Activated naive CD4-positive, alpha-beta T cell treated with anti-CD3 and anti-CD28 coated beads, Interleukin-2, amount 10 ng/mL, durations not matched to agents 7 days and 5 days (primary cell): ENCODE data around the gene FBXO47.

Experiments used
- CTCF ChIA-PET: fragments of 350-600 bp; sonication (Branson Sonifier 250); formaldehyde crosslinking; loops from one replicate; lab custom pipeline; 2021; ENCODE audit warnings: antibody characterized with exemption; lab: Charles Lee
- DNase-seq: peaks from one replicate; pipeline ENCODE4 v3.0.0-alpha.2; 2020
- H3K27ac Mint-ChIP-seq: one replicate; pipeline ENCODE4 v1.8.0; 2021; ENCODE audit warnings: mild to moderate bottlenecking, moderate library complexity, mixed read lengths
- H3K27me3 Mint-ChIP-seq: one replicate; pipeline ENCODE4 v1.8.0; 2021; ENCODE audit warnings: mild to moderate bottlenecking, mixed read lengths
- H3K36me3 Mint-ChIP-seq: one replicate; pipeline ENCODE4 v1.8.0; 2021; ENCODE audit warnings: mixed read lengths
- H3K4me1 Mint-ChIP-seq: one replicate; pipeline ENCODE4 v1.8.0; 2021; ENCODE audit warnings: mixed read lengths
- H3K4me3 Mint-ChIP-seq: one replicate; pipeline ENCODE4 v1.8.0; 2021; ENCODE audit warnings: mild to moderate bottlenecking, moderate library complexity, mixed read lengths
- H3K9me3 Mint-ChIP-seq: one replicate; pipeline ENCODE4 v1.8.0; 2021; ENCODE audit warnings: mixed read lengths

Gene FBXO47

DNA sequence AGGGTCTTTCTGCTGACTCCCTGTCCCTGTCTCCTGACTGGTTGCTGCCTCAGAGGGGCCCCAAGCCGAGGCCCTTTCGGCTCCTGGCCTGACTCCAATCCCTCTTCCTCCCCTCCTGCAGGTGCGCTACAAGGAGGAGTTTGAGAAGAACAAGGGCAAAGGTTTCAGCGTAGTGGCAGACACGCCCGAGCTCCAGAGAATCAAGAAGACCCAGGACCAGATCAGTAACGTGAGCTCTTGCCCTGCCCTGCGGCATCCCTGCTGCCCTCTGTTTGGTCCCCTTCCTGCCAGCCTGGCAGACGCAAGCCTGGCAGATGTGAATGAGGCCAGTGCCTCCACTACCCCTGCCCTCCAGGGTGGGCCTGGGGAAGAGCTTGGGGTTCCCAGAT, 68.9 kb downstream of the FBXO47 start:
- H3K4me1 Mint-ChIP-seq, result peaks cover 72% of the 10 kb centered on the region

DNA sequence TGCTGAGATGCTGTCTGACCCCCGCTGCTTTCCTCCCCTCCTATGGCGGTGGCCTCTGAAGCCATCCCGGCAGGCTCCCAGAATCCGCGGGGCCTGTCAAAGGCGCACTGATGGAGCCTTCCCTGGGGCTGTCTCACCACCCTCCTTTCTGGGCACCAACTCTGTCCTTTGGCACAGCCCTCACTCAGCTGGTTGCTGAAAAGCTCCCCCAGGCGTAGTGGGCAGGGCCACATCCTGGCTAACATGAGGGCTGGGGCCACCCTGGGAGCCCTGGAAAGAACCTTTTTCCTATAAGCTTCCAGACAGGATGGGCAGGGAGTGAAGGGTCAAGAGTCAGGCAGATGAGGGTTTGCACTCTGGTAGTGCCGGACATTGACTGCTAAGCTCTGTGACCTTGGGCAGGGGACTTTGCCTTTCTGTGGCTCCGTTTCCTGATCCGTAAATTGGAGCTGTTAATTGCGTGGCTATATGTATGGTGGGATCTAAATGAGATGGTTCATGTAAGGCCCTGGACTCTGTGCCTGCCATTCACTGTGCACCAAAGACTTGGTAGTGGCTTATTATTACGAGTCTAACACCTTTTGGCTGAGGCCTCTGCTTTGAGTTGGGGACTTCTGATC, 69.4 kb downstream of the FBXO47 start:
- no peaks in the 10 kb centered on the region for H3K27me3 Mint-ChIP-seq
- CTCF ChIA-PET, result interaction anchor here (0.9 to 2.2 kb wide), 6 partner anchors 10 to 85 kb away, joined by 3 to 7 read pairs (median 4); no protein-coding TSS in a partner anchor
- DNase-seq, result no peak
- H3K36me3 Mint-ChIP-seq, result peaks cover 52% of the 10 kb centered on the region
- peaks cover 73% of the 10 kb centered on the region for H3K4me1 Mint-ChIP-seq
- H3K27ac Mint-ChIP-seq, result peak overlapping the region; percentile 96
- peak overlapping the region; percentile 69 for H3K4me3 Mint-ChIP-seq
- H3K9me3 Mint-ChIP-seq, result no peaks in the 10 kb centered on the region

More for the DNA sequence above, 68.9 kb downstream of the FBXO47 start:
- H3K4me3 Mint-ChIP-seq, result peak overlapping the region; percentile 69
- H3K27ac Mint-ChIP-seq, result peak overlapping the region; percentile 96
- DNase-seq, result peak; percentile 53
- no peaks in the 10 kb centered on the region for H3K9me3 Mint-ChIP-seq
- peaks cover 55% of the 10 kb centered on the region for H3K36me3 Mint-ChIP-seq
- CTCF ChIA-PET, result interaction anchor here (1.2 to 2.2 kb wide), 6 partner anchors 9 to 84 kb away, joined by 3 to 7 read pairs (median 6); partner anchors contain the start of gene LASP1
- H3K27me3 Mint-ChIP-seq, result no peaks in the 10 kb centered on the region

DNA sequence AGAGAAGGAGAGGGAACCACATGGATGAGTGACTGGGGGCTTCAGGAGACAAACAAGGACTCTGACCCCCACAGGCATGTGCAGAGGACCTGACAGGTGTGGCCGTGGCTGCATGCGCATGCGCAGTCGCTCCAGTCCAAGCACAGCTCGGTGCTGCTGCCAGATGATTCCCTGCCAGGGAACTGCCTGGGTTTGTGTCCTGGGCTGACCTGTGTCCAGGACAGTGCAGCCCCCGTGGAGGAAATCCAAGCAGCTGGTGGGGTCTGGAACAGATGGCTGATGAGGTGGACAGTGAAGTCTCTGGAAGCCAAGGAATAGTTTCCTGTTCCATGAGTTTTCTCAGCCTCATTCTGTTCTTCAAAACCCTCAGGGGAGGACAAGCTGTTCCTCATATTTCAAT, 70.0 kb downstream of the FBXO47 start:
- Mint-ChIP-seq H3K27ac (peak overlapping the region; percentile 96), H3K9me3 (no peaks in the 10 kb centered on the region), H3K4me3 (no peak overlapping the region)

DNA sequence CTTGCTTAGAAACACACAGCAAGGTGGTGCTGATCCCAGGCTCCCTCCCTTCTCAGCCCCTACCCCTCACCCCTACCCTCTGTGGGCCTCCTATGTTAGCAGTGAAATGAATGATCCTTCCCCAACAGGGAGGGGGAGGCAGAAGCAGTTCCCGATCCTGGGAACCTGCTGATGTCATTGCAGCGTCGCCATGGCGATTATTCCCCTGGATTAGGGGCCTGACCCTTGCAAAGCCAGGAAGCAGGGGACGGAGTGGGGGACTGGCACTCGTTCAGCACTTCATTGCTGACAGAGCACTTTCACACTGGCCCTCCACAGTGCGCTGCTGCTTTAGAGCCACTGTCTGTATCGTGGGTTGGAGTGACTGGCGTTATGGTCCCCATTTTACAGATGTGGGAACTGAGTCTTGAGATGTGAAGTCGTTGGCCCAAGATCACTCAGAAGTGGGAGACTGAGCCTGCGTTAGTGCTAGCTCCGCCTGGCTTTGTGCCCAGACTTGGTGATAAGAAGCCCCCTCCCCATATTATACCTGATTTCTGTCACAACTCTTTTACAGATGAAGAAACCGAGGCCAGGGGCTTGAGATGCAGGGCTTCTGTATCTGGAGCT, 70.8 kb downstream of the FBXO47 start:
- H3K4me3 Mint-ChIP-seq, result no peak overlapping the region
- H3K4me1 Mint-ChIP-seq, result peaks cover 84% of the 10 kb centered on the region
- peak overlapping the region; percentile 96 for H3K27ac Mint-ChIP-seq
- DNase-seq, result no peak
- CTCF ChIA-PET, result interaction anchor here (1.3 kb wide), 1 partner anchor 25 kb away, joined by 3 read pairs; no protein-coding TSS in a partner anchor
- H3K36me3 Mint-ChIP-seq, result peaks cover 57% of the 10 kb centered on the region
- H3K27me3 Mint-ChIP-seq, result no peaks in the 10 kb centered on the region
- H3K9me3 Mint-ChIP-seq, result no peaks in the 10 kb centered on the region

More for the DNA sequence above, 70.0 kb downstream of the FBXO47 start:
- H3K4me1 Mint-ChIP-seq, result peaks cover 79% of the 10 kb centered on the region
- peaks cover 54% of the 10 kb centered on the region for H3K36me3 Mint-ChIP-seq
- CTCF ChIA-PET, result interaction anchor here (0.9 to 2.2 kb wide), 4 partner anchors 13 to 26 kb away, joined by 3 to 7 read pairs (median 4); no protein-coding TSS in a partner anchor
- DNase-seq, result no peak
- no peaks in the 10 kb centered on the region for H3K27me3 Mint-ChIP-seq

DNA sequence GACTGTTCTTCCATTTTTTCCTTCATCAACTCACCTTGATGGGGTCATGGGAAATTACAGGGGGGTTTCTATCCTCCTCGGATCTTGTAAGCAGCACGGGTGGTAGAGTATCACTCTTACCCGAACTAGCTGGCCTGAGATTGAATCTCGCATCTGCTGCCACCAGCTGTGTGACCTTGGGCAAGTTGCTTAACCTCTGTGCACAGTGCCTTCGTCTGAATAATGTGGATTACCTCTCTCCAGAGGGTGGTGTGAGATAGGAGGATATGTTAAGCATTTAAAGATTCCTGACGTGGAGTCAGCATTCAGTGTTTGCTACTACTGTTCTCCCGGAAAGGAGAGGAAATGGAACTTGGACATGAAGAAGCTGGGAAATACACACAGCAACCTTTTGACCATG, 72.9 kb downstream of the FBXO47 start:
- CTCF ChIA-PET, result no interaction called here
- Mint-ChIP-seq H3K4me1 (peaks cover 88% of the 10 kb centered on the region), H3K36me3 (peaks cover 59% of the 10 kb centered on the region), H3K27ac (peak overlapping the region; percentile 49), H3K9me3 (no peaks in the 10 kb centered on the region), H3K4me3 (no peak overlapping the region), H3K27me3 (no peaks in the 10 kb centered on the region)
- DNase-seq, result no peak

DNA sequence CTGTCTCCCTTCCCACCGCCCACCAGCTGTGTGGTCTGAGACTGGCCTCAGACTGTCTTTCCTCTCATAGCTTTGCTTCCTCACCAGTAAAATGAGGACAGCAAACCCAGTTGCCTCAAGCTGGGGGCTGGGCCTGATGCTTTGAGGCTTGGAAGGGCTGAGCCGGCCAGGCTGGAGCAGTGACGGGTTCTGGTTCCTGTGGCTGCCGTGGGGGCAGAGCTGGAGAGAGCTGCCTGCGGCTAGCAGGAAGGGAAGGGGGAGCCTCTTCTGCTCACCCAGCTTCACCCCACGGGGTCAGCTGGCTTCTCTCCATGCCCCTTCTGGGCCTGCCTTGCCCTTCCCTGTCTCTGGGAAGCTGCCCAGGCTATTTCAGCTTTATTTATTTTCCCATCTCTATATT, 73.6 kb downstream of the FBXO47 start:
- no peak overlapping the region for H3K4me3 Mint-ChIP-seq
- CTCF ChIA-PET, result interaction anchor here (1.1 to 1.3 kb wide), 2 partner anchors 12 to 22 kb away, joined by 3 to 4 read pairs; no protein-coding TSS in a partner anchor

DNA sequence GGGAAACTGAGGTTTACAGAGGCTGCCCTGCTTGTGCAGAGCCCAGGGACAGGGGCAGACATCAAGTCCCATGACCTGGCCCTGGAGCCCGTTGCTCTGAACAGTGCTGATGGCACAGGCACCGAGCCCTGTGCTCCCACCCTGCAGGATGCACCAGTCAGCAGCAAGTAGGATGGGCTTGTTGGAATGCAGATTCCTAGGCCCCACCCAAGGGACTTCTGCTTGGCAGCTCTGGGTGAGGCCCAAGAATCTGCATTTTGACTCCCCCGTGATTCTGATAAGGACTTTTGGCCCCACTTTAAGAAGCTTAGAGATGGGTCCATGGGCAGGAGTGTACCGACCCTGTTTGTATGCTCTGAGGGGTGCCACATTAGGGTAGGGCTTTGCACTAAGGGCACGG, 74.1 kb downstream of the FBXO47 start:
- CTCF ChIA-PET, result interaction anchor here (1.1 to 1.3 kb wide), 2 partner anchors 12 to 22 kb away, joined by 3 to 4 read pairs; no protein-coding TSS in a partner anchor
- H3K9me3 Mint-ChIP-seq, result no peaks in the 10 kb centered on the region
- H3K27me3 Mint-ChIP-seq, result no peaks in the 10 kb centered on the region
- H3K36me3 Mint-ChIP-seq, result peaks cover 59% of the 10 kb centered on the region
- peak overlapping the region; percentile 49 for H3K27ac Mint-ChIP-seq
- H3K4me1 Mint-ChIP-seq, result peaks cover 88% of the 10 kb centered on the region
- H3K4me3 Mint-ChIP-seq, result no peak overlapping the region
- no peak for DNase-seq

More for the DNA sequence above, 73.6 kb downstream of the FBXO47 start:
- Mint-ChIP-seq H3K27me3 (no peaks in the 10 kb centered on the region), H3K27ac (peak overlapping the region; percentile 49), H3K36me3 (peaks cover 61% of the 10 kb centered on the region), H3K4me1 (peaks cover 88% of the 10 kb centered on the region), H3K9me3 (no peaks in the 10 kb centered on the region)
- peak; percentile 38 for DNase-seq

DNA sequence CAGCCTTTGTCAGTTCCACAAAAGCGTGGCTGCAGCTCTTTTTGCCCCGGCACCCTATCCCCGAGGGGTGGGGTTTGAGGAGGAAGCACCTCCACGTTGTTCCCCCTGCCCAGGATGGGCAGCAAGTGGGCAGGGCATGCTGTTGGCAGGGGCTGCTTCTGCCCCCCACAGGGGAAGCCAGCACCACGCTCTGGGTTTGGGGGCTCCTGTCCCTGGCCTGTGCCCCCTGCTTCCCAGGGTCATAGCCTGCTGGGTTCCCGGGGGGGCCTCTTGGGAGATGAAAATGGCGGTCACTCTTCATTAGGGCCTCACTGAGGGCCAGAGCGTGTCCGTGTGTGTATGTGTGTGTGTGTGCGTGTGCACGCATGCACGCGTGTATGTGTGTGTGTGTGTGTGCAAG, 74.6 kb downstream of the FBXO47 start:
- H3K9me3 Mint-ChIP-seq, result no peaks in the 10 kb centered on the region
- H3K27ac Mint-ChIP-seq, result peak overlapping the region; percentile 49
- H3K4me1 Mint-ChIP-seq, result peaks cover 88% of the 10 kb centered on the region
- no peak for DNase-seq
- CTCF ChIA-PET, result interaction anchor here (1.1 to 1.3 kb wide), 2 partner anchors 11 to 21 kb away, joined by 3 to 4 read pairs; no protein-coding TSS in a partner anchor
- H3K36me3 Mint-ChIP-seq, result peaks cover 57% of the 10 kb centered on the region
- no peaks in the 10 kb centered on the region for H3K27me3 Mint-ChIP-seq
- H3K4me3 Mint-ChIP-seq, result no peak overlapping the region

DNA sequence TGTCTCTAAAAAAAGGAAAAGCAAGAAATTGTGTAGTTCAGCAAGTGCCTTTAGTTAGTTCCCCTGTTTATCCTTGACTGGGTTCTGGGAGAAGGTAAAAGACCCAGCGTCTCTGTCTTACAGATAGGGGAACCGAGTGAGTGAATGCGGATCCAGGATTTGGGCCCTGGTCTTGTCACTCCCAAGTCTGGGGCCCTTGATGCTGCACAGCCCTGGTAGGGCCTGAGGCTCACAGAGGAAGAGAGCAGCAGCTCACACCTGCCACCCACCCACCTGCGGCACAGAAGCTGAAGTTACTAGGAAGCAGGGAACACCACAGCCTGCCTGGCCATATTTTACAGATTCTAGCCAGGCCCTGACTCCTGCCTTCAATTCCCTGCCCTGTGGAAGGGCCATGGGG, 75.1 kb downstream of the FBXO47 start:
- Mint-ChIP-seq H3K4me1 (peaks cover 86% of the 10 kb centered on the region), H3K4me3 (no peak overlapping the region), H3K9me3 (no peaks in the 10 kb centered on the region), H3K27me3 (no peaks in the 10 kb centered on the region), H3K27ac (peak overlapping the region; percentile 83), H3K36me3 (peaks cover 58% of the 10 kb centered on the region)
- DNase-seq, result no peak
- CTCF ChIA-PET, result no interaction called here

DNA sequence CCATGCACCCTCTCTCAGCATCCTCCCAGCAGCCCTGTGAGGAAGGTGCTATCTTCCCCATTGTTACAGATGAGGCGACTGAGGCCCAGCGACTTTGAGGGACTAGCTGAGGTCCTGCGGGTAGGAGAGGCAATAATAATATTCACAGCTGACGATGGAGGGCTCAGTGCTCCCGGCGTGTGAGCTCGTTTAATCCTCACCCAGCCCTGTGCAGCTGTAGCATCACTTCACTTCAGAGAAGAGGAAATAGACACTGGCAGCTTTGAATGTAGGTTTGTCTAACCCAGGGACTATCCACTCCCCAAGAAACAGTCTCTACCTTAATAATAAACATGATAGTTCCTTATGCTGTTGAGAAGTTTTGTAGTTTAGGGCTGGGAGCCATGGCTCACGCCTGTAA, 75.8 kb downstream of the FBXO47 start:
- H3K9me3 Mint-ChIP-seq, result no peaks in the 10 kb centered on the region
- peaks cover 85% of the 10 kb centered on the region for H3K4me1 Mint-ChIP-seq
- H3K4me3 Mint-ChIP-seq, result no peak overlapping the region
- H3K27me3 Mint-ChIP-seq, result no peaks in the 10 kb centered on the region
- CTCF ChIA-PET, result no interaction called here
- DNase-seq, result no peak
- H3K27ac Mint-ChIP-seq, result peak overlapping the region; percentile 83
- H3K36me3 Mint-ChIP-seq, result peaks cover 61% of the 10 kb centered on the region

DNA sequence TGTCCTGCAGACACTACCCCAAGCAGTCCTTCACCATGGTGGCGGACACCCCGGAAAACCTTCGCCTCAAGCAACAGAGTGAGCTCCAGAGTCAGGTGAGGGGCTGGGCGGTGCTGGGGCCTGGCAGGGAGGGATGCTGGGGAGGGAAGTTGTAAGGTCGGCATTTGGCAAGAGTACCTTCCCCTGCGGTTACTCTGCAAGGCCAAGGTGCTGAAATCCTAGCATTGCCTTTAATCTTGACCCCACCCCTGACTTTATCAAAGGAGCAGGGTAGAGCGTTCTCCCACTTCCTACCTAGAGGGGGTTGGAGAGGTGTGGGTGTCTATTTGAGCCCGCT, 76.8 kb downstream of the FBXO47 start:
- peak; percentile 53 for DNase-seq
- CTCF ChIA-PET, result no interaction called here
- no peaks in the 10 kb centered on the region for H3K9me3 Mint-ChIP-seq
- peaks cover 87% of the 10 kb centered on the region for H3K4me1 Mint-ChIP-seq
- H3K27me3 Mint-ChIP-seq, result peaks cover 4% of the 10 kb centered on the region
- peak overlapping the region; percentile 83 for H3K27ac Mint-ChIP-seq
- peaks cover 67% of the 10 kb centered on the region for H3K36me3 Mint-ChIP-seq
- H3K4me3 Mint-ChIP-seq, result peak overlapping the region; percentile 41

DNA sequence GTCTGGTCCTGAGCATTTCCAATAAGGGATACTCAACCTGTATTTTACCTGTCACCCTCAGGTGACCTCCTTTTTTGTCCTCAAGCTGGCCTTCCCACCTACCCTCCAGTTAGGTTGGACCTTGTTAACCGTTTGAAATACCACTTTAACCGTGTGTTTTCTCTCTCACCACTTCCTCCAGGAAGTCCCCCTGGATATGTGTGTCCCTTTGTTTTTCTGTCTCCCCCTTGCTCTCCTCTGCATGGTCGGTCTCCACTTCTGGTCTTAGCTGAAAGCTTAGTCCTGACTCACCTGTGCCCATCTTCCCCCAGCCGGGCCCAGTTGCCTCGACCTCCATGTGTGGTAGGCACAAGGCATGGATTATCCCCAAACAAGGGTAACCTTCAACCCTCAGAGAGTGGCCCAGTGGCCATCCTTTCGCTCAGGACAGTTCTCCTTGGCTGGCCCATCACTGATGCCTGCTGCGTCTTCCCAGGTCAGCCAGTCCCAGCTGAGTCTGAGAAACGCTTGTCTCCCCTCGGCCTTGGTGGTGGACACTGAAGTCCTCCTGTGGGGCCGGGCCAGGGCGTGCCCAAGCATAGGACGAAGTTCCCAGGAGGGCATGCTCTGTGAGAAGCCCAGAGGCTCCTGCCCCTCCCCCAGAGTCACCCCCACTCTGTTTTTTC, 77.3 kb downstream of the FBXO47 start:
- no peak for DNase-seq
- CTCF ChIA-PET, result no interaction called here
- Mint-ChIP-seq H3K27me3 (peaks cover 4% of the 10 kb centered on the region), H3K9me3 (no peaks in the 10 kb centered on the region), H3K27ac (peak overlapping the region; percentile 83), H3K4me3 (peak overlapping the region; percentile 41), H3K36me3 (peaks cover 72% of the 10 kb centered on the region), H3K4me1 (peaks cover 92% of the 10 kb centered on the region)

DNA sequence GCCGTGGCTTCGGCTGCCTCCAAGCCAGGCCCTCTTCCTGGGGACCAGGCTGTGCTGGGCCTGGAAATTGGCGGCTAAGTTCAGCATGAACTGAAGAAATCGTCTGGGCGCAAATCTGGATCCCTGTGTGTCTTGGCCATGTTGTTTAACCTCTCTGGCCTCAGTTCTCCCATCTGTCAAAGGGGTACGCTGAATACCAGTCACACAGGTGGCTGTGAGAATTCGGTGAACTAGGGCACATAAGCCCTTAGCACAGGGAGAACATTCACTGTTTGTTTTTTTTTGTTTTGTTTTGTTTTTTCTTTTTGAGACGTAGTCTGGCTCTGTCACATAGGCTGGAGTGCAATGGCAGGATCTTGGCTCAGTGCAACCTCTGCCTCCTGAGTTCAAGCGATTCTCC, 78.4 kb downstream of the FBXO47 start:
- H3K9me3 Mint-ChIP-seq, result no peaks in the 10 kb centered on the region
- no peak overlapping the region for H3K4me3 Mint-ChIP-seq
- H3K27ac Mint-ChIP-seq, result peak overlapping the region; percentile 76
- DNase-seq, result no peak
- CTCF ChIA-PET, result no interaction called here
- peaks cover 4% of the 10 kb centered on the region for H3K27me3 Mint-ChIP-seq
- H3K36me3 Mint-ChIP-seq, result peaks cover 69% of the 10 kb centered on the region
- peaks cover 91% of the 10 kb centered on the region for H3K4me1 Mint-ChIP-seq

DNA sequence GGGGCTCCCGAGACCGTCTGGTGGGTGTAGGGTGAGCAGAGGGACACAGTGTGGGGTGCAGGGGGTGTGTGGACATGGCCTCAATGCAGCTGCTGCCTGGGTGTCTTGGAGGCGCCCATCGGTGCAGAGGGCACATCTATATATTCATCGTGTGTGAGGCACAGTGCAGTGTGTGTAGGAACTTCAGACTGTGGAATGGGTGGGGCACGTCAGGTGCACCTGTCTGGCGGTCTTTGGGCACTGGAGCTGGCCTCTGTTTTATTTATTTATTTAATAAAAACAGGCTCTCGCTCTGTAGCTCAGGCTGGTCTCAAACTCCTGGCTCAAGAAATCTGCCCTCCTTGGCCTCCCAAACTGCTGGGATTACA, 80.6 kb downstream of the FBXO47 start:
- CTCF ChIA-PET, result interaction anchor here (1.1 to 2.1 kb wide), 3 partner anchors 9 to 39 kb away, joined by 3 to 6 read pairs (median 4); partner anchors contain the start of gene LASP1NB
- Mint-ChIP-seq H3K36me3 (peaks cover 75% of the 10 kb centered on the region), H3K4me1 (peaks cover 91% of the 10 kb centered on the region), H3K4me3 (no peak overlapping the region), H3K27me3 (peaks cover 4% of the 10 kb centered on the region), H3K9me3 (no peaks in the 10 kb centered on the region), H3K27ac (no peak overlapping the region)
- no peak for DNase-seq
